HepG2 (cell line): ENCODE data around the gene OTOP3. TPM values are rescaled to one million over a fixed set of nuclear protein-coding genes. Genes with fewer than 3 reads are reported as not detected.

Experiments
- AFF4 ChIP-seq: sonication (generic); formaldehyde crosslinking; IDR thresholded peaks from 2 replicates; pipeline ENCODE4 v1.4.0; 2020; ENCODE audit warnings: missing genetic modification reagents
- FOXP4 ChIP-seq: sonication (generic); formaldehyde crosslinking; IDR thresholded peaks from 2 replicates; pipeline ENCODE4 v1.4.0; 2020; ENCODE audit warnings: missing genetic modification reagents
- HDAC2 ChIP-seq: sonication (generic); formaldehyde crosslinking; IDR thresholded peaks from 2 replicates; pipeline ENCODE4 v1.4.0; 2020; ENCODE audit warnings: missing genetic modification reagents
- HIVEP1 ChIP-seq: sonication (generic); formaldehyde crosslinking; IDR thresholded peaks from 2 replicates; pipeline ENCODE4 v1.4.0; 2020; ENCODE audit warnings: mild to moderate bottlenecking, missing genetic modification reagents
- JUNB ChIP-seq: sonication (generic); formaldehyde crosslinking; IDR thresholded peaks from 2 replicates; pipeline ENCODE4 v1.8.0; 2022; ENCODE audit warnings: missing genetic modification reagents, mild to moderate bottlenecking, borderline replicate concordance
- MAFG ChIP-seq: sonication (generic); formaldehyde crosslinking; IDR thresholded peaks from 2 replicates; pipeline ENCODE4 v1.5.1; 2020; ENCODE audit warnings: mild to moderate bottlenecking, missing genetic modification reagents
- MTF2 ChIP-seq: sonication (generic); formaldehyde crosslinking; IDR thresholded peaks from 2 replicates; pipeline ENCODE4 v1.5.0; 2020; ENCODE audit warnings: missing genetic modification reagents, borderline replicate concordance
- MXD1 ChIP-seq: sonication (generic); formaldehyde crosslinking; IDR thresholded peaks from 2 replicates; pipeline ENCODE4 v1.4.0; 2020; ENCODE audit warnings: mild to moderate bottlenecking, missing genetic modification reagents
- NR1H2 ChIP-seq: sonication (generic); formaldehyde crosslinking; IDR thresholded peaks from 2 replicates; pipeline ENCODE4 v1.8.1; 2022; ENCODE audit warnings: low read depth, missing genetic modification reagents, borderline replicate concordance
- ONECUT2 ChIP-seq: sonication (generic); formaldehyde crosslinking; IDR thresholded peaks from 2 replicates; pipeline ENCODE4 v1.4.0; 2020; ENCODE audit warnings: missing genetic modification reagents
- RARA ChIP-seq: IDR thresholded peaks from 2 replicates; pipeline ENCODE4 v1.6.1; 2016; ENCODE audit warnings: missing genetic modification reagents, missing compliant biosample characterization
- SALL2 ChIP-seq: sonication (generic); formaldehyde crosslinking; IDR thresholded peaks from 2 replicates; pipeline ENCODE4 v1.8.1; 2023; ENCODE audit warnings: mild to moderate bottlenecking, missing genetic modification reagents, inconsistent platforms
- ZBTB21 ChIP-seq: sonication (generic); formaldehyde crosslinking; IDR thresholded peaks from 2 replicates; pipeline ENCODE4 v1.4.0; 2020; ENCODE audit warnings: missing genetic modification reagents
- ZFP90 ChIP-seq: sonication (generic); formaldehyde crosslinking; IDR thresholded peaks from 2 replicates; pipeline ENCODE4 v1.8.0; 2022; ENCODE audit warnings: missing genetic modification reagents, mild to moderate bottlenecking, inconsistent platforms, borderline replicate concordance
- ZNF30 ChIP-seq: sonication (generic); formaldehyde crosslinking; IDR thresholded peaks from 2 replicates; pipeline ENCODE4 v1.5.0; 2020; ENCODE audit warnings: mild to moderate bottlenecking, missing genetic modification reagents
- ZNF768 ChIP-seq: sonication (generic); formaldehyde crosslinking; IDR thresholded peaks from 2 replicates; pipeline ENCODE4 v1.4.0; 2020; ENCODE audit warnings: missing genetic modification reagents
- polyA plus RNA-seq, 8 experiments: library from polyadenylated mRNA; depleted of rRNA in 3 of 8; stranded (reverse) in 7 of 8; unstranded in 1 of 8; fragments of >200 nt; fragmentation: Illumina TruSeq in 4 of 8; extraction: Trizol in 4 of 8; gene quantifications; 2 replicates each; pipeline versions ENCODE4 v1.2.1 to v1.2.3, GENCODE V29; 2011 to 2016; ENCODE audit warnings: low read depth in 4 of 8, missing spikeins in 1 of 8, mixed read lengths in 1 of 8; ENCODE audit not compliant: insufficient read depth in 1 of 8
- total RNA-seq, 5 experiments: library from RNA; depleted of rRNA; stranded (reverse); fragments of >200 nt; fragmentation: Illumina TruSeq; extraction: Trizol; gene quantifications; 2 replicates each; pipeline ENCODE4 v1.2.3, GENCODE V29; 2016; ENCODE audit warnings: low read depth in 1 of 5
- TF ChIP-seq, protein P1 (sequence below): sonication (generic); formaldehyde crosslinking; IDR thresholded peaks from 2 replicates; pipeline ENCODE4 v1.4.0; 2020; ENCODE audit warnings: mild to moderate bottlenecking, missing genetic modification reagents
- TF ChIP-seq, protein P2 (sequence below): sonication (generic); formaldehyde crosslinking; IDR thresholded peaks from 2 replicates; pipeline ENCODE4 v1.8.0; 2022; ENCODE audit warnings: missing genetic modification reagents, mild to moderate bottlenecking, borderline replicate concordance

Gene OTOP3
- total and polyA plus RNA-seq, 2 of the 13 experiments (the other 11 are each of a cell fraction or from before 2014, with no cell fraction given), result not detected

GRCh38 chr17:74960570-74961342 is 25.1 kb downstream of the OTOP3 start (continued):
- TF ChIP-seq HDAC2 (CRISPR knock-in tag) (peak; percentile 83), ONECUT2 (CRISPR knock-in tag) (peak; percentile 52; the same call in 1 of the 2 replicates), ZNF768 (CRISPR knock-in tag) (peak; percentile 65; the same call in 1 of the 2 replicates), JUNB (0 out of 2 replicates have a peak, but pooled peaks have one; percentile 34), ZFP90 (CRISPR knock-in tag) (peak; percentile 57; the same call in 1 of the 2 replicates), AFF4 (CRISPR knock-in tag) (peak; percentile 47; the same call in 1 of the 2 replicates), HIVEP1 (CRISPR knock-in tag) (no peak), MTF2 (0 out of 2 replicates have a peak, but pooled peaks have one; percentile 18), MAFG (CRISPR knock-in tag) (no peak), ZBTB21 (CRISPR knock-in tag) (peak; percentile 27; the same call in 1 of the 2 replicates), FOXP4 (CRISPR knock-in tag) (peak; percentile 74), SALL2 (CRISPR knock-in tag) (peak; percentile 86), RARA (CRISPR knock-in tag) (no peak), NR1H2 (no peak), MXD1 (CRISPR knock-in tag) (peak; percentile 81; the same call in 1 of the 2 replicates), ZNF30 (CRISPR knock-in tag) (no peak)
- TF ChIP-seq, protein P1, sequence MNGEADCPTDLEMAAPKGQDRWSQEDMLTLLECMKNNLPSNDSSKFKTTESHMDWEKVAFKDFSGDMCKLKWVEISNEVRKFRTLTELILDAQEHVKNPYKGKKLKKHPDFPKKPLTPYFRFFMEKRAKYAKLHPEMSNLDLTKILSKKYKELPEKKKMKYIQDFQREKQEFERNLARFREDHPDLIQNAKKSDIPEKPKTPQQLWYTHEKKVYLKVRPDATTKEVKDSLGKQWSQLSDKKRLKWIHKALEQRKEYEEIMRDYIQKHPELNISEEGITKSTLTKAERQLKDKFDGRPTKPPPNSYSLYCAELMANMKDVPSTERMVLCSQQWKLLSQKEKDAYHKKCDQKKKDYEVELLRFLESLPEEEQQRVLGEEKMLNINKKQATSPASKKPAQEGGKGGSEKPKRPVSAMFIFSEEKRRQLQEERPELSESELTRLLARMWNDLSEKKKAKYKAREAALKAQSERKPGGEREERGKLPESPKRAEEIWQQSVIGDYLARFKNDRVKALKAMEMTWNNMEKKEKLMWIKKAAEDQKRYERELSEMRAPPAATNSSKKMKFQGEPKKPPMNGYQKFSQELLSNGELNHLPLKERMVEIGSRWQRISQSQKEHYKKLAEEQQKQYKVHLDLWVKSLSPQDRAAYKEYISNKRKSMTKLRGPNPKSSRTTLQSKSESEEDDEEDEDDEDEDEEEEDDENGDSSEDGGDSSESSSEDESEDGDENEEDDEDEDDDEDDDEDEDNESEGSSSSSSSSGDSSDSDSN (CRISPR knock-in tag), result peak; percentile 55
- TF ChIP-seq, protein P2, sequence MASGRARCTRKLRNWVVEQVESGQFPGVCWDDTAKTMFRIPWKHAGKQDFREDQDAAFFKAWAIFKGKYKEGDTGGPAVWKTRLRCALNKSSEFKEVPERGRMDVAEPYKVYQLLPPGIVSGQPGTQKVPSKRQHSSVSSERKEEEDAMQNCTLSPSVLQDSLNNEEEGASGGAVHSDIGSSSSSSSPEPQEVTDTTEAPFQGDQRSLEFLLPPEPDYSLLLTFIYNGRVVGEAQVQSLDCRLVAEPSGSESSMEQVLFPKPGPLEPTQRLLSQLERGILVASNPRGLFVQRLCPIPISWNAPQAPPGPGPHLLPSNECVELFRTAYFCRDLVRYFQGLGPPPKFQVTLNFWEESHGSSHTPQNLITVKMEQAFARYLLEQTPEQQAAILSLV (CRISPR knock-in tag), result peak; percentile 54; the same call in 1 of the 2 replicates
